Fibroblast of pulmonary artery (primary cell): ENCODE measurements around the gene ANKRD45.
"Not testable (repeated sequence)": the region's sequence is repeated elsewhere in the genome, so short reads cannot be mapped to it uniquely, and the experiment has no call there.

Experiments used
- DNase-seq: peaks from one replicate; pipeline ENCODE4 v3.0.0-alpha.2; 2010; ENCODE audit warnings: low read depth
- H3K4me3 ChIP-seq: replicated peaks from 2 replicates; pipeline ENCODE4 v1.5.1; 2011; ENCODE audit warnings: low read depth, mild to moderate bottlenecking, control low read depth, low read length, moderate library complexity
- TF ChIP-seq, protein P1 (sequence below): IDR thresholded peaks from 2 replicates; pipeline ENCODE4 v1.5.1; 2011; ENCODE audit warnings: mild to moderate bottlenecking, control low read depth, low read length, inconsistent platforms; ENCODE audit errors: missing control alignments

ANKRD45 gene

DNA sequence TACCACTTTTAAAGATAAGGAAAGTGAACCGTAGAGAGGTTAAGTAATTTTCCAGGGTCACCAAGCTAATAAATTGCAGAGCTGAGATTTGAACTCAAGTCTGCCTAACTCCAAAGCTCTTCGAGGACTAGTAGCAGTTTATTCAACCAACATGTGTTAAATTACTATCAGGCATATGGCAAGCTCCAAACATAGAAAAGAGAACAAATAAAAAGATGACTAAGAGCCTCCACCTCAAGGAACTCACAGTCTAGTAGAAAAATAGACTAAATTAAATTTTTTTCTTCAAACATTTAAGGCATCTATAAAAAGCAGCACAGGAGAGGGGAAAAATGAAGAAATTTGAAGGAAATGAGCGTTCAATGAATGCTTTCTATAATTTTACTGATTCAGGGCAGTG, 89.0 kb downstream of the ANKRD45 start:
- H3K4me3 ChIP-seq = no peak overlapping the region
- TF ChIP-seq, protein P1, sequence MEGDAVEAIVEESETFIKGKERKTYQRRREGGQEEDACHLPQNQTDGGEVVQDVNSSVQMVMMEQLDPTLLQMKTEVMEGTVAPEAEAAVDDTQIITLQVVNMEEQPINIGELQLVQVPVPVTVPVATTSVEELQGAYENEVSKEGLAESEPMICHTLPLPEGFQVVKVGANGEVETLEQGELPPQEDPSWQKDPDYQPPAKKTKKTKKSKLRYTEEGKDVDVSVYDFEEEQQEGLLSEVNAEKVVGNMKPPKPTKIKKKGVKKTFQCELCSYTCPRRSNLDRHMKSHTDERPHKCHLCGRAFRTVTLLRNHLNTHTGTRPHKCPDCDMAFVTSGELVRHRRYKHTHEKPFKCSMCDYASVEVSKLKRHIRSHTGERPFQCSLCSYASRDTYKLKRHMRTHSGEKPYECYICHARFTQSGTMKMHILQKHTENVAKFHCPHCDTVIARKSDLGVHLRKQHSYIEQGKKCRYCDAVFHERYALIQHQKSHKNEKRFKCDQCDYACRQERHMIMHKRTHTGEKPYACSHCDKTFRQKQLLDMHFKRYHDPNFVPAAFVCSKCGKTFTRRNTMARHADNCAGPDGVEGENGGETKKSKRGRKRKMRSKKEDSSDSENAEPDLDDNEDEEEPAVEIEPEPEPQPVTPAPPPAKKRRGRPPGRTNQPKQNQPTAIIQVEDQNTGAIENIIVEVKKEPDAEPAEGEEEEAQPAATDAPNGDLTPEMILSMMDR = no peak
- DNase-seq = no peak

DNA sequence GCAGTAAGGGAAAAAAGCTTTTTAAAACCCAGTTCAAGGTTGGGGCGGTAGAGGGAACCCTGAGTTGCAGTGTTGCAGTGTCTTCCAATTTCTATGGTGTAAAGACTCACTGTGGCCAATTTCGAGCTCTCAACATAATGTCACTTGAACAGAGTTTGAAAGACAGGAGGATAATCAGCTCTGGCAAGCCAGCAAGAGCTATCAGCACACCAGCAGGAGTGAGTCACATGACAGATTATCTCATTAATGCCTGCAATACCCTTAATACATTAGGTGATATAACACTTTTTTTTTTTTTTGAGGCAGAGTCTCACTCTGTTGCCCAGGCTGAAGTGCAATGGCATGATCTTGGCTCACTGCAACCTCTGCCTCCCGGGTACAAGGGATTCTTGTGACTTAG, 89.6 kb downstream of the ANKRD45 start:
- TF ChIP-seq, protein P1 = no peak

DNA sequence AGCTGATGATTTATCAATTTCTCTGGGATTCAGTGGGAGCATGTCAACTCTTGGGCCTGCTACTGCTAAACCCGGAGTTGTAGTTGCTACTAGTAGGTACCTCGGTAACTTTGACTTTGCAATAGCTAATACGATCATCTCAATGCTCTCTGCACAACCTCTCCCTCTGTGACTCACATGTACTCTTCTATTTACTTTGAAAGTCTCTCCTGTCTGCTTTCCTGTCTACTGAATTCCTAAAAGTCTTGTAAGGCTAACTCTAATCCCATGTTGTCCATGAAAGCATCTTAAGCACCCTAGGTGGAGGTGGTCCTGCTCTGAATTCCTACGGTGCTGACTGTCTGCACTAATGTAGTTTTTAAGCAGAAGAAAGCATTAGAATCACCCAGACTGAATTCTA, 96.1 kb downstream of the ANKRD45 start:
- H3K4me3 ChIP-seq = no peak overlapping the region
- DNase-seq = no peak
- TF ChIP-seq, protein P1 = no peak

More for the DNA sequence above, 89.6 kb downstream of the ANKRD45 start:
- no peak for DNase-seq
- no peak overlapping the region for H3K4me3 ChIP-seq

DNA sequence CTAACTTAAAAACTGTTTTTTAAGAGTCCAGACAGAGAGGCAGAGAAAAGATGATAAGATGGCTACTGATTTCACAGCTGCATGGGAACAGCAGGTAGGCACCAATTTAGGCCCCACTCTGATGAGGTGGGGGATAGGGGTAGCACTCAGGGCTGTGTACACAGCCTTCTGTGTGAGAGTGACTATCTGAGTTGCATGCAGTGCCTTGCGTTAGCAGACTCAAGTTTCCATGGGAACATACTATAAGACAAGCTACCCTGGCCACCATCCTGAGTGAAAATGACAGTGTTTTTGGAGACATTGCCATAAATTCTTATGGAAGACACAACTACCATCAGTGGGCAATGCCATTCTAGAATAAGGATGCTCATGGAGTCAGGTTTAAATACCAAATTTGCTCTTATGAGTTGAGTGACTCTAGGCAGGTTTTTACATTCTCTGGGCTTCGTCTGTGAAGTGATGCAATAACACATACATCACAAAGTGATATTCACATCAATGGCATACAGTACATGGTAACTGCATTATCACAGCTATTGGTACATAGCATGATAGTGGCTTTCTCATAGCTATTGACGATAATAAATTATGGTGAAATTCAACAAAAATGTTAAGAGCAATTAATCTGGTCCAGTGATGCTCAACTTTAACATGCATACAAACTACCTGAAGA, 97.3 kb downstream of the ANKRD45 start:
- no peak overlapping the region for H3K4me3 ChIP-seq
- DNase-seq = no peak
- TF ChIP-seq, protein P1 = no peak

DNA sequence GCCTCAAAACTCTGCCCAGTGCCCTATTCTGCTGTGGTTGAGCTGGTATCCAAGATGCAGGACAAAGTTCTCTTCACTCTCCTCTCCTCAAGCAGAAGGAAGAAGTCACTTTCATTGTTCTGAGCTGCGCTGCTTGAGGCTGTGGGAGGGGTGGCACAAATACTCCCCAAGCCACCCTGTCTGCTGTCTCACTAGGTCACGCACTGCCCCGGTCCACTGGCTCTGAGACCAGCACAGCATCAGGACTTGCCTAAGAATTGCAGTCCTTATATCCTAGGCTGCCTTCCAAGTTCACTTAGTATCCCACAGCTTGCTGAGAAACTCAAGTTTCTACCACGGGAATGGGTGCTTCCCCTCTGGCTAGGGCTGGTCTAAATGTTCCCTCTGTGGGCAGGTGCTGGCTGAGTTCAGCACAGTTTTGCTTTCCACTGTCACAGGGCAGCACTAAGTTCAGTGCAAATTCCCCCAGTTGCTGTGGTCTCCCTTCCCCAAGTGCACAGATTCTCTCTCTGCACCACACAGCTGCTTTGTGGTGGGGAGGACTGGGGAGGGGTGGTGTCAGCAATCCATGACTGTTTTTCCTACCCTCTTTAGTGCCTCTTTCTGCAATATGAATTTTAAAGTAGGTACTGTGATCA, 99.2 kb downstream of the ANKRD45 start:
- no peak overlapping the region for H3K4me3 ChIP-seq
- no peak for DNase-seq
- TF ChIP-seq, protein P1 = no peak

DNA sequence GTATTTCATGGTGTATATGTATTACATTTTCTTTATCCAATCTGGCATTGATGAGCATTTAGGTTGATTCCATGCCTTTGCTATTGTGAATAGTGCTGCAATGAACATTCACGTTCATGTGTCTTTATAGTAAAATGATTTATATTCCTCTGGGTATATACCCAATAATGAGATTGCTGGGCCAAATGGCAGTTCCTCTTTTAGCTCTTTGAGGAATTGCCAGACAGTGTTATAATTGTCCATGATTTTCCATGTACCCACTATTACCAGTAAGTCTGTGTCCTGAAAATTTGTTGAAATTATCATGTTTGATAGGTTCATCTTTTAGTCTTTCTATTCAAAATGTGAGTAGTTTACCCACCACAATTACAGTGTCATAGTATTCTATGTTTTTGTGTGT, 101.2 kb downstream of the ANKRD45 start:
- DNase-seq = no peak
- TF ChIP-seq, protein P1 = no peak
- H3K4me3 ChIP-seq = no peak overlapping the region

DNA sequence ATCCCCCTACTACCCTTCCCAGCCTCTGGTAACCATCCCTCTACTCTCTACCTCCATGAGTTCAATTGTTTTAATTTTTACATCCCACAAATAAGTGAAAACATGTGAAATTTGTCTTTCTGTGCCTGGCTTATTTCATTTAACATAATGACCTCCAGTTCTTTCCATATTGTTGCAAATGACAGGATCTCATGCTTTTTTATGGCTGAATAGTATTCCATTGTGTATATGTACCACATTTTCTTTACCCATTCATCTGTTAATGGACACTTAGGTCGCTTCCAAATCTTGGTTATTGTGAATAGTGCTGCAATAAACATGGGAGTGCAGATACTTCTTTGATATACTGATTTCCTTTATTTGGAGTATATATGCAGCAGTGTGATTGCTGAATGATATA, 105.8 kb downstream of the ANKRD45 start:
- not testable (repeated sequence) for H3K4me3 ChIP-seq, DNase-seq
